Sigmoid colon (tissue), 4 donors: Measurements from ENCODE around the gene GPX1.

Experiments used
- CTCF ChIP-seq, 4 experiments: fragments of 450-650 bp in 3 of 4; fragments of 200-600 bp in 1 of 4; IDR thresholded peaks; one replicate each; pipeline ENCODE4 v1.5.1; 2016 to 2019; ENCODE audit warnings: antibody characterized with exemption in 4 of 4, mild to moderate bottlenecking in 3 of 4, moderate library complexity in 2 of 4
- EP300 ChIP-seq, 4 donors: sonication (generic); formaldehyde crosslinking; IDR thresholded peaks; one replicate each; pipeline ENCODE4 v1.6.1; 2017; ENCODE audit warnings: antibody characterized with exemption in 4 of 4
- POLR2A ChIP-seq, 2 donors: fragments of 450-650 bp; IDR thresholded peaks; one replicate each; pipeline ENCODE4 v1.6.1; 2016; ENCODE audit warnings: antibody characterized with exemption in 2 of 2, mild to moderate bottlenecking in 2 of 2, moderate library complexity in 2 of 2

- TF ChIP-seq CTCF (IDR thresholded peaks at IDR 0.05) (no peak), POLR2A (IDR thresholded peaks at IDR 0.05) (no peak), EP300 (IDR thresholded peaks at IDR 0.05) (no peak)
Observed at GRCh38 chr3:49343163-49343562, 15.0 kb downstream of the GPX1 start.
